ENCODE data around the gene PCNA. TPM values are rescaled to one million over a fixed set of nuclear protein-coding genes. Genes with fewer than 3 reads are reported as not detected.

PCNA gene
- total and polyA plus RNA-seq, 2 of the 4 experiments (the other 2 are of a cell fraction) = 155 to 213 TPM

GRCh38 chr20:5153152-5153467 lies 33.4 kb upstream of the PCNA start:
- intact Hi-C loops (cut with micrococcal nuclease) (no loop called here), in situ Hi-C loops (cut with MboI; ENCODE audit: low sequenced_read_pairs) (no loop called here), dilution Hi-C loops (cut with HindIII; ENCODE audit: low sequenced_read_pairs, unreplicated experiment) (no loop called here)
- H2AFZ ChIP-seq (replicated peaks; ENCODE audit: low read length, poor library complexity) = no peak overlapping the region
- DNase-seq (no peak), ATAC-seq (ENCODE audit: low read depth) (no peak)
- ChIA-PET CTCF (interaction anchor here (1.0 kb wide), 1 partner anchor 27 kb away, joined by 5 read pairs; the partner anchor contains the start of gene CDS2), POLR2A (ENCODE audit: unreplicated experiment) (no interaction called here)
- peaks cover 47 to 96% of the 10 kb centered on the region in 2 experiments for H3K79me1 ChIP-seq (ENCODE audit: low read depth in 1 of 2, low read length in 2 of 2)
- no peak overlapping the region for H3K9ac ChIP-seq (ENCODE audit: low read depth, low read length)
- H3K4me2 ChIP-seq (ENCODE audit: low read depth, low read length) = peak overlapping the region; percentile 72; the same call in 1 of the 2 replicates
- H4K5ac ChIP-seq (ENCODE audit: low read depth, low read length) = no peak overlapping the region
- H4K91ac ChIP-seq (ENCODE audit: insufficient read depth, low read depth, low read length) = no peak overlapping the region
- no peak overlapping the region for H3K23ac ChIP-seq (ENCODE audit: low read depth, low read length)
- peaks cover 43% of the 10 kb centered on the region for H3K9me1 ChIP-seq (ENCODE audit: insufficient read depth, low read length)
- peak overlapping the region; percentile 46; the same call in 1 of the 2 replicates for H3K14ac ChIP-seq (replicated peaks; ENCODE audit: low read depth, low read length)
- WGBS, 2 experiments (ENCODE audit: extremely low coverage in 2 of 2, insufficient read length in 1 of 2) = no CpG with 5 or more reads among the region's 3 CpGs
- no peaks in the 10 kb centered on the region for H3K36me3 ChIP-seq (ENCODE audit: control insufficient read depth, insufficient read depth, low read length)
- BruUV-seq (replicated peaks) = no TSS peak
- no peak overlapping the region; the same call in 1 of the 2 replicates for H3K27ac ChIP-seq (ENCODE audit: insufficient read depth, low read length)
- no peak overlapping the region for H2BK15ac ChIP-seq (ENCODE audit: low read depth, low read length)
- H3K18ac ChIP-seq (ENCODE audit: low read depth, low read length) = peak overlapping the region; percentile 28; the same call in 1 of the 2 replicates
- H4K8ac ChIP-seq (ENCODE audit: low read depth in 2 of 2, low read length in 2 of 2) = 0 out of 4 replicates have a peak overlapping the region, but pooled peaks of 1 of the 2 experiments have one; percentile 30
- H2AK9ac ChIP-seq (replicated peaks; ENCODE audit: low read depth, low read length, poor library complexity) = no peak overlapping the region
- H3K56ac ChIP-seq (ENCODE audit: extremely low read depth, insufficient read depth, low read length) = no peak overlapping the region
- peaks cover 32% of the 10 kb centered on the region for H3K4me1 ChIP-seq (ENCODE audit: control insufficient read depth, insufficient read depth, low read length)
- H2BK20ac ChIP-seq (ENCODE audit: low read depth, low read length) = no peak overlapping the region; the same call in 1 of the 2 replicates
- H4K20me1 ChIP-seq (ENCODE audit: insufficient read depth, low read length) = peaks cover 22% of the 10 kb centered on the region
- H2BK120ac ChIP-seq (ENCODE audit: low read depth, low read length) = peak overlapping the region; percentile 9; the same call in 1 of the 2 replicates
- no peaks in the 10 kb centered on the region for H3K9me3 ChIP-seq (ENCODE audit: control insufficient read depth, insufficient read depth, low read length)
- peak overlapping the region; percentile 17; the same call in 1 of the 2 replicates for H3K4ac ChIP-seq (ENCODE audit: low read depth, low read length)
- H2AK5ac ChIP-seq (ENCODE audit: low read depth, low read length) = no peak overlapping the region
- no peak overlapping the region for H3K4me3 ChIP-seq (ENCODE audit: insufficient read depth, low read depth, low read length)
- no peaks in the 10 kb centered on the region for H3K27me3 ChIP-seq (ENCODE audit: control insufficient read depth, insufficient read depth, low read length)
- TF ChIP-seq MAZ (IDR thresholded peaks at IDR 0.05; ENCODE audit: borderline replicate concordance, low read depth, low read length) (no peak), ELK1 (IDR thresholded peaks at IDR 0.05; ENCODE audit: borderline replicate concordance, low read depth, low read length) (no peak), RAD21 (IDR thresholded peaks at IDR 0.05; ENCODE audit: low read length) (no peak), SMC3 (IDR thresholded peaks at IDR 0.05; ENCODE audit: low read depth, low read length) (no peak), USF2 (IDR thresholded peaks at IDR 0.05; ENCODE audit: low read depth, low read length) (no peak), CHD1 (IDR thresholded peaks at IDR 0.05; ENCODE audit: low read depth, low read length) (no peak), RCOR1 (IDR thresholded peaks at IDR 0.05; ENCODE audit: insufficient replicate concordance, low read length) (no peak)
- peak overlapping the region; percentile 56 for H2BK5ac ChIP-seq (ENCODE audit: low read depth, low read length, poor library complexity, severe bottlenecking)
